SK-N-SH treated with all-trans-retinoic acid at 6 μM for 48 hours (cell line): ENCODE results near the gene SLC12A7.

Experiments
- ATAC-seq: fragments of 200-7000 bp; cut with Tn5 transposase; 3 replicates; pipeline ENCODE4 v1.9.1; 2020; ENCODE audit warnings: mild to moderate bottlenecking, moderate library complexity
- ARNTL ChIP-seq: fragments of 450-650 bp; formaldehyde crosslinking; IDR thresholded peaks from 2 replicates; pipeline ENCODE4 v1.5.0; 2020; ENCODE audit warnings: low read depth, mild to moderate bottlenecking, moderate library complexity, borderline replicate concordance
- ESRRG ChIP-seq: fragments of 250-450 bp; sonication (Bioruptor Pico); IDR thresholded peaks from 2 replicates; pipeline ENCODE4 v1.6.1; 2021; ENCODE audit warnings: mild to moderate bottlenecking
- GLIS3 ChIP-seq: fragments of 250-450 bp; sonication (Bioruptor Pico); IDR thresholded peaks from 2 replicates; pipeline ENCODE4 v1.5.0; 2020; ENCODE audit warnings: mild to moderate bottlenecking, moderate library complexity
- ISL1 ChIP-seq: fragments of 250-450 bp; sonication (Bioruptor Pico); IDR thresholded peaks from 2 replicates; pipeline ENCODE4 v2.1.2; 2022; ENCODE audit warnings: mild to moderate bottlenecking, moderate library complexity
- OSR1 ChIP-seq: fragments of 250-450 bp; sonication (Bioruptor Pico); IDR thresholded peaks from 2 replicates; pipeline ENCODE4 v1.8.0; 2022; ENCODE audit warnings: moderate library complexity, mild to moderate bottlenecking, inconsistent platforms
- PPARA ChIP-seq: fragments of 250-450 bp; sonication (Bioruptor Pico); IDR thresholded peaks from 2 replicates; pipeline ENCODE4 v1.5.0; 2020; ENCODE audit warnings: mild to moderate bottlenecking, borderline replicate concordance
- SNAI2 ChIP-seq: fragments of 250-450 bp; sonication (Bioruptor Pico); IDR thresholded peaks from 2 replicates; pipeline ENCODE4 v1.5.0; 2020; ENCODE audit warnings: mild to moderate bottlenecking, moderate library complexity
- TCF4 ChIP-seq: fragments of 250-450 bp; sonication (Bioruptor Pico); IDR thresholded peaks from 2 replicates; pipeline ENCODE4 v1.8.0; 2021; ENCODE audit warnings: mild to moderate bottlenecking, moderate library complexity, borderline replicate concordance
- TOX ChIP-seq: fragments of 250-450 bp; sonication (Bioruptor Pico); IDR thresholded peaks from 2 replicates; pipeline ENCODE4 v1.8.0; 2021; ENCODE audit warnings: mild to moderate bottlenecking, moderate library complexity, borderline replicate concordance
- ZFP30 ChIP-seq: fragments of 450-650 bp; formaldehyde crosslinking; IDR thresholded peaks from 2 replicates; pipeline ENCODE4 v1.5.0; 2022; ENCODE audit warnings: mild to moderate bottlenecking, moderate library complexity
- ZNF565 ChIP-seq: fragments of 450-650 bp; formaldehyde crosslinking; conservative IDR thresholded peaks from 2 replicates; pipeline ENCODE4 v1.5.0; 2020; ENCODE audit warnings: low read depth, mild to moderate bottlenecking, moderate library complexity
- ZNF70 ChIP-seq: fragments of 450-650 bp; formaldehyde crosslinking; IDR thresholded peaks from 2 replicates; pipeline ENCODE4 v1.5.0; 2020; ENCODE audit warnings: mild to moderate bottlenecking, moderate library complexity
- ZNF8 ChIP-seq: fragments of 450-650 bp; formaldehyde crosslinking; IDR thresholded peaks from 2 replicates; pipeline ENCODE4 v1.5.0; 2020; ENCODE audit warnings: mild to moderate bottlenecking, moderate library complexity
- TF ChIP-seq, protein P1 (sequence below): fragments of 250-450 bp; sonication (Bioruptor Pico); IDR thresholded peaks from 2 replicates; pipeline ENCODE4 v1.8.0; 2021; ENCODE audit warnings: low read depth, mild to moderate bottlenecking, moderate library complexity, borderline replicate concordance
- TF ChIP-seq, protein P2 (sequence below): fragments of 250-450 bp; sonication (Bioruptor Pico); IDR thresholded peaks from 2 replicates; pipeline ENCODE4 v1.5.1; 2021; ENCODE audit warnings: mild to moderate bottlenecking, moderate library complexity
- TF ChIP-seq, protein P3 (sequence below): fragments of 250-450 bp; sonication (Bioruptor Pico); IDR thresholded peaks from 2 replicates; pipeline ENCODE4 v1.5.1; 2020; ENCODE audit warnings: low read depth, mild to moderate bottlenecking, moderate library complexity
- TF ChIP-seq, protein P4 (sequence below): fragments of 250-450 bp; sonication (Bioruptor Pico); IDR thresholded peaks from 2 replicates; pipeline ENCODE4 v1.8.0; 2020; ENCODE audit warnings: mild to moderate bottlenecking, moderate library complexity, borderline replicate concordance

The SLC12A7 gene

DNA sequence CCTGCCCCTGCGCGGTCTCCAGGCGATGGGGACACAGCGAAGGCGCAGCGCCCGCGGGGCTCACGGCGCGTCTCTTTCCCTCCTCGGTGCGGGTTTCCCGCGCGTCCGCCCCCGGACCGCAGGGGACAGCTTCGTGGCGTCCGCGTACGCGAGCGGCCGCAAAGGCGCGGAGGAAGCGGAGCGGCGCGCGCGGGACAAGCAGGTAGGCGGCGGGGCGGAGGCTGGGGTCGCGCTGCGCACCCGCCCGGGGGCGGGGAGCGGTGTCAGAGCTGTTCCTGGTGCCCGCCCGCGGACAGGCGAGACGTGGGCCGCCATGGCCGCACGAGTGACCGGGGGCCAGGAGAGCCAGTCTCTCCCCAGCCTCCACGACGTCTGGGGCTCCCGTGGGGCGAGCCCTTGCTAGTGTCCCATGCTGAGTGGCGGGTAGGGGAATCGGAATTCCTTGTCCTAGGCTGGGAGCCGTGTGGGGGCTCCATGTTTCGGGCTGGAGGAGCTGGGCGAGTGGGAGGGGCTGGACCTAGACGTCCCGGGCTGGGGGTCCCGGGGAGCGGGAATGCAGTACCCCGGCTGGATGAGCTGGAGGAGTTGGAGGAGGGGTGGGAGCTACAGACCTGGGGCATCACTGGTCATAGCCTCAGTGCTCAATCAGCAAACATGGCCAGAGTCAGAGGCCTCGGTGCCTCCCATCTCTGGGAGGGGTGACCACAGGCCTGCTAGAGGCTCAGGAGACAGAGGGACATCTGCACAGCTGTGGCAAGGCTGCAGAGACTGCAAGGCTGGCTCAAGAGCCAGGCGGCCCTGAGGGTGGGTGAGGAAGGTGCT lies 102.3 kb downstream of the SLC12A7 start:
- no peak for TF ChIP-seq TOX (CRISPR knock-in tag)
- no peak for TF ChIP-seq TCF4
- TF ChIP-seq, protein P1, sequence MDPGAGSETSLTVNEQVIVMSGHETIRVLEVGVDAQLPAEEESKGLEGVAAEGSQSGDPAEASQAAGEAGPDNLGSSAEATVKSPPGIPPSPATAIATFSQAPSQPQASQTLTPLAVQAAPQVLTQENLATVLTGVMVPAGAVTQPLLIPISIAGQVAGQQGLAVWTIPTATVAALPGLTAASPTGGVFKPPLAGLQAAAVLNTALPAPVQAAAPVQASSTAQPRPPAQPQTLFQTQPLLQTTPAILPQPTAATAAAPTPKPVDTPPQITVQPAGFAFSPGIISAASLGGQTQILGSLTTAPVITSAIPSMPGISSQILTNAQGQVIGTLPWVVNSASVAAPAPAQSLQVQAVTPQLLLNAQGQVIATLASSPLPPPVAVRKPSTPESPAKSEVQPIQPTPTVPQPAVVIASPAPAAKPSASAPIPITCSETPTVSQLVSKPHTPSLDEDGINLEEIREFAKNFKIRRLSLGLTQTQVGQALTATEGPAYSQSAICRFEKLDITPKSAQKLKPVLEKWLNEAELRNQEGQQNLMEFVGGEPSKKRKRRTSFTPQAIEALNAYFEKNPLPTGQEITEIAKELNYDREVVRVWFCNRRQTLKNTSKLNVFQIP: no peak
- TF ChIP-seq ZFP30 (CRISPR knock-in tag): no peak
- no peak for TF ChIP-seq ARNTL (CRISPR knock-in tag)
- no peak for TF ChIP-seq ESRRG (CRISPR knock-in tag)
- ATAC-seq: no peak

DNA sequence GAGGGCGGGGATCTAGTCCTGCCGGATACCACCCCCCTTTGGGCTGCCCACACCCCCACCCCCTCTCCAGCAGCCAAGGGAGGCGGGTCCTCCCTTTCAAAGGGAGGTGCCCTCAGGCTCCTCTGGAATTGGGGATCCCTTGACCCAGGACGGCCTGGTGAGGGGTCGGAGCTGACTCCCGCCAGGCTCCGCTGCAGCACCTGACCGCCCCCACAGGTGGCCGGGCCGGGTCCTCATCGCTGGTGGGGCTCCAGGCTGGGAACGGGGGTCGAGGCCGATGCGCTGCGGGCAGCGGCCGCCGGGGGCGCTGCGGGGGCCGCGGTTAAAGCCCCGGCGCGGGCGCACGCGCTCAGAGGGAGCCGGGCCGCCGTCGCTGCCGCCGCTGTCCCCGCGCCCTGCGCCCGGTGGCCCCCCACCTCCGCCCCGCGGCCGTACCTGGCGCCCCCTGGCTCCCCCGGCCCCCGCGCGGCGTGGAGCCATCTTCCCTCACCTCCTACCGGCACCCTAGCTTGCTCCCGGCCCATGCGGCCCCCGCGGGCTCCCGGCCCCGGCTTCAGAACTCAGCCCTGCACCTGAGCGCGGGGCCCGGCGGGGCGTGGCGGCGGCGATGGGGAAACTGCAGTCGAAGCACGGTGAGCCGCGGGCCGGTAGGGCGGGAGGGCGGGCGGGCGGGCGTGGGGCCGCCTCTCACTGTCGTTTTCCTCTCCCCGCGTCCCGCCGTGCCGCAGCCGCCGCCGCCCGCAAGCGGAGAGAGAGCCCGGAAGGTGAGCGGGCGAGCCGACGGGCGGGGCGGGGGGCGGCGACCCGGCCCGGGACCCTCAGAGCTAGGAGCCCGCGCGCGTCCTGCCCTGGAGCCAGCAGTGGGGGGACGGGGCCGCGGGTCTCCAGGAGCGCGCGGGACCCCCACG lies 103.2 kb downstream of the SLC12A7 start, which contains the start of gene NKD2:
TSS of gene NKD2 (plus strand) at position 352 of the 908 bp plus-strand sequence. CDS start at position 608, 256 bp downstream.
- no peak for TF ChIP-seq ZNF565
- TF ChIP-seq ZNF8 (CRISPR knock-in tag): no peak
- no peak for TF ChIP-seq ISL1 (CRISPR knock-in tag)
- no peak for TF ChIP-seq ESRRG (CRISPR knock-in tag)
- TF ChIP-seq, protein P2, sequence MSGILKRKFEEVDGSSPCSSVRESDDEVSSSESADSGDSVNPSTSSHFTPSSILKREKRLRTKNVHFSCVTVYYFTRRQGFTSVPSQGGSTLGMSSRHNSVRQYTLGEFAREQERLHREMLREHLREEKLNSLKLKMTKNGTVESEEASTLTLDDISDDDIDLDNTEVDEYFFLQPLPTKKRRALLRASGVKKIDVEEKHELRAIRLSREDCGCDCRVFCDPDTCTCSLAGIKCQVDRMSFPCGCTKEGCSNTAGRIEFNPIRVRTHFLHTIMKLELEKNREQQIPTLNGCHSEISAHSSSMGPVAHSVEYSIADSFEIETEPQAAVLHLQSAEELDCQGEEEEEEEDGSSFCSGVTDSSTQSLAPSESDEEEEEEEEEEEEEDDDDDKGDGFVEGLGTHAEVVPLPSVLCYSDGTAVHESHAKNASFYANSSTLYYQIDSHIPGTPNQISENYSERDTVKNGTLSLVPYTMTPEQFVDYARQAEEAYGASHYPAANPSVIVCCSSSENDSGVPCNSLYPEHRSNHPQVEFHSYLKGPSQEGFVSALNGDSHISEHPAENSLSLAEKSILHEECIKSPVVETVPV (CRISPR knock-in tag): no peak
- TF ChIP-seq, protein P3, sequence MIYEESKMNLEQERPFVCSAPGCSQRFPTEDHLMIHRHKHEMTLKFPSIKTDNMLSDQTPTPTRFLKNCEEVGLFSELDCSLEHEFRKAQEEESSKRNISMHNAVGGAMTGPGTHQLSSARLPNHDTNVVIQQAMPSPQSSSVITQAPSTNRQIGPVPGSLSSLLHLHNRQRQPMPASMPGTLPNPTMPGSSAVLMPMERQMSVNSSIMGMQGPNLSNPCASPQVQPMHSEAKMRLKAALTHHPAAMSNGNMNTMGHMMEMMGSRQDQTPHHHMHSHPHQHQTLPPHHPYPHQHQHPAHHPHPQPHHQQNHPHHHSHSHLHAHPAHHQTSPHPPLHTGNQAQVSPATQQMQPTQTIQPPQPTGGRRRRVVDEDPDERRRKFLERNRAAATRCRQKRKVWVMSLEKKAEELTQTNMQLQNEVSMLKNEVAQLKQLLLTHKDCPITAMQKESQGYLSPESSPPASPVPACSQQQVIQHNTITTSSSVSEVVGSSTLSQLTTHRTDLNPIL (CRISPR knock-in tag): no peak
- TF ChIP-seq OSR1 (CRISPR knock-in tag): no peak
- no peak for TF ChIP-seq SNAI2 (CRISPR knock-in tag)
- TF ChIP-seq ZNF70: no peak
- TF ChIP-seq PPARA (CRISPR knock-in tag): no peak
- TF ChIP-seq, protein P4, sequence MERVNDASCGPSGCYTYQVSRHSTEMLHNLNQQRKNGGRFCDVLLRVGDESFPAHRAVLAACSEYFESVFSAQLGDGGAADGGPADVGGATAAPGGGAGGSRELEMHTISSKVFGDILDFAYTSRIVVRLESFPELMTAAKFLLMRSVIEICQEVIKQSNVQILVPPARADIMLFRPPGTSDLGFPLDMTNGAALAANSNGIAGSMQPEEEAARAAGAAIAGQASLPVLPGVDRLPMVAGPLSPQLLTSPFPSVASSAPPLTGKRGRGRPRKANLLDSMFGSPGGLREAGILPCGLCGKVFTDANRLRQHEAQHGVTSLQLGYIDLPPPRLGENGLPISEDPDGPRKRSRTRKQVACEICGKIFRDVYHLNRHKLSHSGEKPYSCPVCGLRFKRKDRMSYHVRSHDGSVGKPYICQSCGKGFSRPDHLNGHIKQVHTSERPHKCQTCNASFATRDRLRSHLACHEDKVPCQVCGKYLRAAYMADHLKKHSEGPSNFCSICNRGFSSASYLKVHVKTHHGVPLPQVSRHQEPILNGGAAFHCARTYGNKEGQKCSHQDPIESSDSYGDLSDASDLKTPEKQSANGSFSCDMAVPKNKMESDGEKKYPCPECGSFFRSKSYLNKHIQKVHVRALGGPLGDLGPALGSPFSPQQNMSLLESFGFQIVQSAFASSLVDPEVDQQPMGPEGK (CRISPR knock-in tag): no peak
- TF ChIP-seq TCF4: no peak
- ATAC-seq: peak; percentile 59

DNA sequence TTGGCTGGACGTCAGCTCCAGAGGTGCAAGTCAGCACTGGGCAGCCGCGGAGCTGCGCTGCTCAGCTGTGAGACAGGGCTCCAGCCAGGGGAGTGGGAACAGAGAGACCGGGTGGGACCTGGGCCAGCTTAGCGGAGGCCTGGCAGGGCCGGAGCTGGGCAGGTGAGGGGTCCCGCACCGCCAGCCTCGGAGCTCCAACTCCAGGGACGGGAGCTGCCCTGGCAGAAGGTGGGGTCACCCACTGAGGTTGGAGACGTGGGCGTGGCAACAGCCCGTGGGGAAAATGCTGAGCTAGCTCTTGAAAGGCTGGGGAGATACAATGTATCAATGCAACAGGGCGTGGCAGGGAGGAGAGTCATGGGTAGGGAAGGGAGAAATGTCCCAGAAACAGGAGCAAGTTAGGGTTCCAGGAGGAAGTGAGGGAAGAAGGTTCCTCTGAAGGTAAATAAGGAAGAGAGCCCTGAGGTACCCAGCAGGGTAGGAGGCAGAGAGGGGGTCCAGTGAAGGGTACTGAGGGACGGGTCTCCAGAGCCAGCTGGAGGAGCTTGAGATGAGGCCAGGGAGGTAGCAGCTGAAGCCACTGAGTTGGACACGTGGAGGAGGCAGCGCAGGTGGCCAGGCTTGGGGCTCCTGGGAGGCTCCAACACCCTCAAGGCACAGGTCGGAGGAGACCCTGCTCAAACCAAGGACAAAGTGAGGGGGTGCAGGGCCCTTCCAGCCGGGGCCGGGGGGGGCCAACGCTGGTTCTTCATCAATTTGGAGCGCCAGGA lies 104.0 kb downstream of the SLC12A7 start:
- TF ChIP-seq ZNF70 (no peak), TCF4 (no peak), ISL1 (CRISPR knock-in tag) (no peak), GLIS3 (CRISPR knock-in tag) (no peak), ZNF8 (CRISPR knock-in tag) (no peak), PPARA (CRISPR knock-in tag) (no peak), ZNF565 (no peak)
- TF ChIP-seq, protein P3 (CRISPR knock-in tag): no peak
- TF ChIP-seq, protein P1: no peak
- ATAC-seq: no peak
